K562 (cell line): ENCODE measurements around the gene PGAM2. TPM values are rescaled to one million over a fixed set of nuclear protein-coding genes. Genes with fewer than 3 reads are reported as not detected.
A peak's percentile ranks its signal among the peaks of the same experiment; 100 is the strongest.

Source experiments
- CEBPG ChIP-seq, 3 experiments: fragments of 200-800 bp in 1 of 3; sonication (Bioruptor generic) in 1 of 3; sonication (generic) in 1 of 3; formaldehyde crosslinking in 1 of 3; IDR thresholded peaks in 2 of 3; conservative IDR thresholded peaks in 1 of 3; 2 replicates each; pipeline versions ENCODE4 v1.6.1 to v1.8.0; 2016 to 2022; ENCODE audit warnings: missing compliant biosample characterization in 2 of 3, missing genetic modification characterization in 2 of 3, mild to moderate bottlenecking in 1 of 3, missing genetic modification reagents in 1 of 3
- CTBP1 ChIP-seq: fragments of 450-650 bp; IDR thresholded peaks from 2 replicates; pipeline ENCODE4 v1.6.1; 2016; ENCODE audit warnings: borderline replicate concordance
- ETV5 ChIP-seq: sonication (generic); formaldehyde crosslinking; IDR thresholded peaks from 2 replicates; pipeline ENCODE4 v1.4.0; 2020; ENCODE audit warnings: low read depth, mild to moderate bottlenecking, missing genetic modification reagents
- FOSL1 ChIP-seq: fragments of 200-800 bp; sonication (Bioruptor generic); conservative IDR thresholded peaks from 2 replicates; pipeline ENCODE4 v1.6.1; 2016; ENCODE audit warnings: missing genetic modification characterization, missing compliant biosample characterization
- GABPB1 ChIP-seq: sonication (generic); formaldehyde crosslinking; IDR thresholded peaks from 2 replicates; pipeline ENCODE4 v1.8.0; 2022; ENCODE audit warnings: mild to moderate bottlenecking, missing genetic modification reagents
- GTF2A2 ChIP-seq: IDR thresholded peaks from 2 replicates; pipeline ENCODE4 v1.6.1; 2016; ENCODE audit warnings: mild to moderate bottlenecking, missing genetic modification characterization, missing compliant biosample characterization
- HLTF ChIP-seq: fragments of 450-650 bp; IDR thresholded peaks from 2 replicates; pipeline ENCODE4 v1.6.1; 2016
- ILF3 ChIP-seq: fragments of 450-650 bp; IDR thresholded peaks from 2 replicates; pipeline ENCODE4 v1.6.1; 2018; ENCODE audit warnings: antibody characterized with exemption, mild to moderate bottlenecking, moderate library complexity, borderline replicate concordance
- L3MBTL2 ChIP-seq: fragments of 450-650 bp; IDR thresholded peaks from 2 replicates; pipeline ENCODE4 v1.6.1; 2016; ENCODE audit warnings: mild to moderate bottlenecking, moderate library complexity
- MAFK ChIP-seq: IDR thresholded peaks from 2 replicates; pipeline ENCODE4 v1.6.1; 2011; ENCODE audit warnings: low read length, improper control_type of control experiment
- MAZ ChIP-seq, 2 experiments: fragments of 450-650 bp in 1 of 2; sonication (generic) in 1 of 2; formaldehyde crosslinking; IDR thresholded peaks in 1 of 2; conservative IDR thresholded peaks in 1 of 2; 2 replicates each; pipeline versions ENCODE4 v1.4.0 to v1.5.0; 2020; ENCODE audit warnings: mild to moderate bottlenecking in 1 of 2, missing genetic modification reagents in 1 of 2
- PRDM10 ChIP-seq: fragments of 450-650 bp; IDR thresholded peaks from 2 replicates; pipeline ENCODE4 v1.6.1; 2018; ENCODE audit not compliant: partially characterized antibody
- RAD21 ChIP-seq, 2 experiments: fragments of 250-450 bp in 1 of 2; fragments of 450-650 bp in 1 of 2; sonication (Bioruptor Pico) in 1 of 2; formaldehyde crosslinking in 1 of 2; IDR thresholded peaks in 1 of 2; conservative IDR thresholded peaks in 1 of 2; 2 replicates each; pipeline versions ENCODE4 v1.4.0 to v1.8.0; 2020 to 2022; ENCODE audit warnings: mild to moderate bottlenecking in 2 of 2, moderate library complexity in 1 of 2
- RBFOX2 ChIP-seq: fragments of 200-400 bp; formaldehyde crosslinking; IDR thresholded peaks from 2 replicates; pipeline ENCODE4 v1.6.1; 2017; ENCODE audit warnings: low read depth, mild to moderate bottlenecking, low read length, moderate library complexity
- SUPT5H ChIP-seq: fragments of 450-650 bp; IDR thresholded peaks from 2 replicates; pipeline ENCODE4 v1.6.1; 2016
- ZNF217 ChIP-seq: sonication (generic); formaldehyde crosslinking; IDR thresholded peaks from 2 replicates; pipeline ENCODE4 v1.8.0; 2022; ENCODE audit warnings: mild to moderate bottlenecking, missing genetic modification reagents
- ZNF551 ChIP-seq: fragments of 250-450 bp; sonication (Bioruptor Pico); IDR thresholded peaks from 2 replicates; pipeline ENCODE4 v1.5.0; 2021; ENCODE audit warnings: mild to moderate bottlenecking, moderate library complexity
- ZNF592 ChIP-seq: fragments of 450-650 bp; IDR thresholded peaks from 2 replicates; pipeline ENCODE4 v1.6.1; 2017; ENCODE audit warnings: antibody characterized with exemption, mild to moderate bottlenecking
- polyA plus RNA-seq, 8 experiments: library from polyadenylated mRNA; depleted of rRNA in 4 of 8; stranded (reverse) in 5 of 8; unstranded in 3 of 8; fragments of >200 nt; fragmentation: Nextera tagmentation in 2 of 8; fragmentation: Illumina TruSeq in 1 of 8; extraction: Ambion mirVana in 2 of 8; extraction: Trizol in 1 of 8; gene quantifications; 2 replicates each; pipeline versions ENCODE4 v1.2.1 to v1.2.3, GENCODE V29; 2011 to 2014; ENCODE audit warnings: inconsistent platforms in 1 of 8, missing spikeins in 1 of 8
- total RNA-seq, 7 experiments: library from RNA; depleted of rRNA in 6 of 7; stranded (reverse); fragments of >200 nt in 6 of 7; fragmentation: Illumina TruSeq in 2 of 7; extraction: Trizol in 2 of 7; gene quantifications; 2 replicates each; pipeline versions ENCODE4 v1.2.1 to v1.2.3, GENCODE V29; 2011 to 2021; ENCODE audit warnings: low replicate concordance in 1 of 7

The PGAM2 gene
- total and polyA plus RNA-seq, 9 of the 15 experiments (the other 6 are each of a cell fraction or from before 2014, with no cell fraction given): not detected

- TF ChIP-seq SUPT5H (0 out of 2 replicates have a peak, but pooled peaks have one; percentile 49), PRDM10 (peak; percentile 99), RBFOX2 (0 out of 2 replicates have a peak, but pooled peaks have one; percentile 18), L3MBTL2 (0 out of 2 replicates have a peak, but pooled peaks have one; percentile 37), ZNF217 (CRISPR knock-in tag) (no peak), RAD21 (CRISPR knock-in tag; conservative IDR thresholded peaks at IDR 0.05 in 1 of 2, IDR thresholded peaks at IDR 0.05 in 1 of 2) (peak in 1 of 2 experiments; percentile 20; a peak in 1 of 4 replicates), ZNF551 (no peak), CEBPG (CRISPR knock-in tag; IDR thresholded peaks at IDR 0.05) (0 out of 2 replicates have a peak, but pooled peaks have one; percentile 2), CEBPG (tag; conservative IDR thresholded peaks at IDR 0.05 in 1 of 2, IDR thresholded peaks at IDR 0.05 in 1 of 2) (no peak), MAFK (no peak), ILF3 (no peak), CTBP1 (peak; percentile 55; the same call in 1 of the 2 replicates), ZNF592 (no peak), FOSL1 (peak; percentile 54), ETV5 (CRISPR knock-in tag) (0 out of 2 replicates have a peak, but pooled peaks have one; percentile 23), MAZ (CRISPR knock-in tag; conservative IDR thresholded peaks at IDR 0.05 in 1 of 2, IDR thresholded peaks at IDR 0.05 in 1 of 2) (peak in 1 of 2 experiments; percentile 46; a peak in 1 of 4 replicates), GABPB1 (CRISPR knock-in tag) (peak; percentile 20; the same call in 1 of the 2 replicates), HLTF (no peak), GTF2A2 (tag) (no peak)
These were observed 47.0 kb upstream of the PGAM2 start (continued) for GRCh38 chr7:44112231-44112996.
